ENCODE measurements around the gene RYR1. TPM values are rescaled to one million over a fixed set of nuclear protein-coding genes. Genes with fewer than 3 reads are reported as not detected.
"Not testable (repeated sequence)": the region's sequence is repeated elsewhere in the genome, so short reads cannot be mapped to it uniquely, and the experiment has no call there.

The RYR1 gene
- total RNA-seq, 2 experiments from 2014 or later = 0.95 to 1.4 TPM

DNA sequence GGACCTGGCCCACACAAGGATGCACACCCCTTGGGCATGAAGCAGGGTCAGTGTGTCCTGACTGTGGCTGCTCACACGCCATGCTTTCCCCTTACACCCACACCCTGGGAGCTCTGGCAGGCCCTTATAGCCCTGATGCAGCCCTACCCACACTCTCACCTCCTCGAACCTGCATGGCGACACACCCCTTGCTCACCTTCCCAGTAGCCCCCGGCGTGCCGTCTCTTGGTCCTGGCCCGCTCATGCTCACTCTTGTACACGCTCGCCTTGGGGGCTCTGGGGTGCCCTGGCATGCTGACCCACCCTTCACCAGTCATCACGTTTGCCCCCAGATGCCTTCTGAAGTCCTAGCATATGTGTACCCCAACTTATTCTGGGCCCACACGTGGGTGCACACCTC is 128.2 kb downstream of the RYR1 start:
- ChIA-PET CTCF (interaction anchor here (1.8 kb wide), 1 partner anchor 10 kb away, joined by 4 read pairs; no protein-coding TSS in a partner anchor), POLR2A (no interaction called here)

GRCh38 chr19:38562096-38562495 is 128.6 kb downstream of the RYR1 start:
- ChIA-PET POLR2A (no interaction called here), CTCF (interaction anchor here (1.6 to 1.8 kb wide), 2 partner anchors 11 to 46 kb away, joined by 4 to 5 read pairs; no protein-coding TSS in a partner anchor)

- CTCF ChIA-PET = interaction anchor here (1.6 kb wide), 2 partner anchors 47 to 71 kb away, joined by 4 to 5 read pairs; no protein-coding TSS in a partner anchor
- POLR2A ChIA-PET = no interaction called here
Observed at GRCh38 chr19:38563475-38563874, 130.0 kb downstream of the RYR1 start.

DNA sequence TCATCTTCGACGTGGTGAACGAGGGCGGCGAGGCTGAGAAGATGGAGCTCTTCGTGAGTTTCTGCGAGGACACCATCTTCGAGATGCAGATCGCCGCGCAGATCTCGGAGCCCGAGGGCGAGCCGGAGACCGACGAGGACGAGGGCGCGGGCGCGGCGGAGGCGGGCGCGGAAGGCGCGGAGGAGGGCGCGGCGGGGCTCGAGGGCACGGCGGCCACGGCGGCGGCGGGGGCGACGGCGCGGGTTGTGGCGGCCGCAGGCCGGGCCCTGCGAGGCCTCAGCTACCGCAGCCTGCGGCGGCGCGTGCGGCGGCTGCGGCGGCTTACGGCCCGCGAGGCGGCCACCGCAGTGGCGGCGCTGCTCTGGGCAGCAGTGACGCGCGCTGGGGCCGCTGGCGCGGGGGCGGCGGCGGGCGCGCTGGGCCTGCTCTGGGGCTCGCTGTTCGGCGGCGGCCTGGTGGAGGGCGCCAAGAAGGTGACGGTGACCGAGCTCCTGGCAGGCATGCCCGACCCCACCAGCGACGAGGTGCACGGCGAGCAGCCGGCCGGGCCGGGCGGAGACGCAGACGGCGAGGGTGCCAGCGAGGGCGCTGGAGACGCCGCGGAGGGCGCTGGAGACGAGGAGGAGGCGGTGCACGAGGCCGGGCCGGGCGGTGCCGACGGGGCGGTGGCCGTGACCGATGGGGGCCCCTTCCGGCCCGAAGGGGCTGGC is 131.6 kb downstream of the RYR1 start:
- ChIA-PET POLR2A (no interaction called here), CTCF (interaction anchor here (0.5 to 1.7 kb wide), 3 partner anchors 47 to 69 kb away, joined by 3 to 4 read pairs (median 4); no protein-coding TSS in a partner anchor)

DNA sequence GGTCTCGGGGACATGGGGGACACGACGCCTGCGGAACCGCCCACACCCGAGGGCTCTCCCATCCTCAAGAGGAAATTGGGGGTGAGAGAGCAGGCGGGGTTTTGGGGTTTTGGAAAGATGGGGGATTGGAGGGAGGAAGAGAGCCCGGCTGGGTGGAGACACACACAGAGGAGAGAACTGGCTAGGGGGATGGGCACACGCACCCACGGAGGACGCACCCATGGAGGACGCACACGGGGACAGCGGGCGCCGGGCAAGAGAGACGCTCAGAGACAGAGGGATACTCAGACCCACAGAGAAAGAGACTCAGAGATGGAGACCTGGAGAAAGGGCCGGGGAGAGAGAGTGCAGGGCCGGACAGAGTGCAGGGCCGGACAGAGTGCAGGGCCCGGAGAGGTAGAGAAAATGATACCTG is 132.2 kb downstream of the RYR1 start:
- ChIA-PET POLR2A (no interaction called here), CTCF (interaction anchor here (0.5 kb wide), 1 partner anchor 47 kb away, joined by 3 read pairs; no protein-coding TSS in a partner anchor)

- ChIA-PET CTCF (interaction anchor here (0.6 to 1.1 kb wide), 3 partner anchors 16 to 64 kb away, joined by 3 to 4 read pairs (median 3); no protein-coding TSS in a partner anchor), POLR2A (no interaction called here)
Observed at GRCh38 chr19:38569368-38569983, 136.0 kb downstream of the RYR1 start.

DNA sequence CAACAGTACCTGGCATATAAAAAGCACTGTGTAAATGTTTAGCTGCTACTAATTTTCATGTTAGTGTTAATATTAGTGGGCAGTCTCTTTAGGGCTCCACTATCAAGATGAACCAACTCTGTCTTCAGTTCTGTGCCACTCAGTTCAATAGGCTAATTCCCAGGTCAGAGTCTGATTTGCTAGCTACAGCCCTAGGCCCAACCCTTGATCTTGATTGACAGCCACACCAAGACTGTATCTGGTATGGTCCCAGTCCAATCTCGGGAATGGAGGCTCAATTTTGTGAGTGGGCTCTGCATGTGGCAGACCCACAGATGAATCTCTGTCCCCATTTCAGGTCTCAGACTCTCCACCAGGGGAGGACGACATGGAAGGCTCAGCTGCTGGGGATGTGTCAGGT is 138.2 kb downstream of the RYR1 start:
- CTCF ChIA-PET = no interaction called here
- POLR2A ChIA-PET = no interaction called here

GRCh38 chr19:38577826-38578225 is 144.3 kb downstream of the RYR1 start:
- ChIA-PET POLR2A (no interaction called here), CTCF (no interaction called here)

DNA sequence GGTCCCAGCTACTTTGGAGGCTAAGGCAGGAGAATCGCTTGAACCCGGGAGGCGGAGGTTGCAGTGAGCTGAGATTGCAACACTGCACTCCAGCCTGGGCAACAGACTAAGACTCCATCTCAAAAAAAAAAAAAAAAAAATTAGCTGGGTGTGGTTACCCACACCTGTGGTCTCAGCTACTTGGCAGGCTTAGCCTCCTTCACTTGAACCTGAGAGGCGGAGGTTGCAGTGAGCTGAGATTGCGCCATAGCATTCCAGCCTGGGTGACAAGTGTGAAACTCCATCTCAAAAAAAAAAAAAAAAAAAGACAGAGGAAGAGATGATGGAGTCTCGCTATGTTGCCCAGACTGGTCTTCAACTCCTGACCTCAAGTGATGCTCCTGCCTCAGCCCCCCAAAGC is 145.8 kb downstream of the RYR1 start:
- CTCF ChIA-PET = interaction anchor here (1.0 kb wide), 1 partner anchor 39 kb away, joined by 3 read pairs; the partner anchor contains the start of gene EIF3K

DNA sequence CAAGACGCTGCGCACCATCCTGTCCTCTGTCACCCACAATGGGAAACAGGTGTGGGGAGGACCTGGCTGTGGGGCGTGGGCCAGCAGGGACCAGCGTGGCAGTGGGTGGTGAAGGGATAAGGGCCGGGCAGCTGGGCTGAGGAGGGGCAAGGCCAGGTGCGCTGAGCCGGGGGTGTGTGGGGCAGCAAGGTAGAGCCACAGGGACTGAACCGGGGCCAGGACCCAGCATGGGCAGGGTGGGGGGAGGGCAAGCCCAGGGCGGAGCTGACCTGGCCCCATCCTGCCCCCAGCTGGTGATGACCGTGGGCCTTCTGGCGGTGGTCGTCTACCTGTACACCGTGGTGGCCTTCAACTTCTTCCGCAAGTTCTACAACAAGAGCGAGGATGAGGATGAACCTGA is 146.6 kb downstream of the RYR1 start:
- ChIA-PET POLR2A (no interaction called here), CTCF (no interaction called here)

More for the DNA sequence above, 145.8 kb downstream of the RYR1 start:
- POLR2A ChIA-PET = not testable (repeated sequence)

- CTCF ChIA-PET = interaction anchor here (0.6 kb wide), 1 partner anchor 77 kb away, joined by 4 read pairs; no protein-coding TSS in a partner anchor
Observed at GRCh38 chr19:38583219-38583984, 149.9 kb downstream of the RYR1 start.

DNA sequence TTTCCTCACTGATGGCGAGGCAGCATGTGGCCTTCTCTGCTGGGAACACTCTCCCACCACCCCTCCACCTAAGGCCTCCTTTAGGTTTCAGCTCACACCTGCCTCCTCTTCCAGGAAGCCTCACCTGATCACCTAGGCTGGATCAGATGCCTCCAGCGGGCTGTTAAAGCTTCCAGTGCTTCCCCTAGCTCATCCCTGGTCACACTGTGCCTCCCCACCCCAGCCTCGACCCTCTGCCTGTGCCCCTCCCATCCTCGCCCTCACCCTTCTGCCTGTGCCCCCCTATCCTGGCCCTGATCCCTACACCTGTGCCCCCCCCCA is 150.5 kb downstream of the RYR1 start:
- POLR2A ChIA-PET = no interaction called here
- CTCF ChIA-PET = interaction anchor here (1.5 kb wide), 1 partner anchor 24 kb away, joined by 5 read pairs; no protein-coding TSS in a partner anchor

More at GRCh38 chr19:38583219-38583984, 149.9 kb downstream of the RYR1 start:
- POLR2A ChIA-PET = no interaction called here

DNA sequence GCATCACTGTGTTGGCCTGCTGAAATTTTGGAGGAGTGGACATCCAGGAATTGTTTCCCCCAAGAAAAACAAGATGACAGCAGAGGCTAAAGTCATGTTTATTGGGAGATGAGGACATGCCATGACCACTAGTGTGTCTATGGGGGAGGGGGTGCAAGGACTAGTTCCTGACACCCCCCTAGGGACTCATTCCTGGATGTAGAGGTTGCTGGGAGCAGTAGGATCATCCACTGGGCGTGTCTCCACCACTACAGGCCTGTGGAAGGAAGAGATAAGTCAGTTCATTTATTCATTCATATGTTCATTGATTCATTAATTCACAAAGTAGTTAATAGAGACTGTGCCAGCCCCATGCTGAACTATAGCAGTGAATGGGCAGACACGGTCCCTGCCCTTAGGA is 154.1 kb downstream of the RYR1 start:
- ChIA-PET CTCF (interaction anchor here (0.5 to 0.9 kb wide), 2 partner anchors 18 to 184 kb away, joined by 3 read pairs; partner anchors contain the start of gene FAM98C), POLR2A (interaction anchor here (1.0 kb wide), 1 partner anchor 17 kb away, joined by 4 read pairs; no protein-coding TSS in a partner anchor)

GRCh38 chr19:38588041-38588440 is 154.6 kb downstream of the RYR1 start:
- CTCF ChIA-PET = interaction anchor here (0.5 kb wide), 1 partner anchor 19 kb away, joined by 3 read pairs; no protein-coding TSS in a partner anchor

GRCh38 chr19:38592940-38593339 is 159.4 kb downstream of the RYR1 start:
- POLR2A ChIA-PET = no interaction called here
- CTCF ChIA-PET = interaction anchor here (0.6 kb wide), 1 partner anchor 390 kb away, joined by 3 read pairs; no protein-coding TSS in a partner anchor

More at GRCh38 chr19:38588041-38588440, 154.6 kb downstream of the RYR1 start:
- POLR2A ChIA-PET = interaction anchor here (0.6 to 1.0 kb wide), 2 partner anchors 17 to 106 kb away, joined by 4 read pairs; no protein-coding TSS in a partner anchor

DNA sequence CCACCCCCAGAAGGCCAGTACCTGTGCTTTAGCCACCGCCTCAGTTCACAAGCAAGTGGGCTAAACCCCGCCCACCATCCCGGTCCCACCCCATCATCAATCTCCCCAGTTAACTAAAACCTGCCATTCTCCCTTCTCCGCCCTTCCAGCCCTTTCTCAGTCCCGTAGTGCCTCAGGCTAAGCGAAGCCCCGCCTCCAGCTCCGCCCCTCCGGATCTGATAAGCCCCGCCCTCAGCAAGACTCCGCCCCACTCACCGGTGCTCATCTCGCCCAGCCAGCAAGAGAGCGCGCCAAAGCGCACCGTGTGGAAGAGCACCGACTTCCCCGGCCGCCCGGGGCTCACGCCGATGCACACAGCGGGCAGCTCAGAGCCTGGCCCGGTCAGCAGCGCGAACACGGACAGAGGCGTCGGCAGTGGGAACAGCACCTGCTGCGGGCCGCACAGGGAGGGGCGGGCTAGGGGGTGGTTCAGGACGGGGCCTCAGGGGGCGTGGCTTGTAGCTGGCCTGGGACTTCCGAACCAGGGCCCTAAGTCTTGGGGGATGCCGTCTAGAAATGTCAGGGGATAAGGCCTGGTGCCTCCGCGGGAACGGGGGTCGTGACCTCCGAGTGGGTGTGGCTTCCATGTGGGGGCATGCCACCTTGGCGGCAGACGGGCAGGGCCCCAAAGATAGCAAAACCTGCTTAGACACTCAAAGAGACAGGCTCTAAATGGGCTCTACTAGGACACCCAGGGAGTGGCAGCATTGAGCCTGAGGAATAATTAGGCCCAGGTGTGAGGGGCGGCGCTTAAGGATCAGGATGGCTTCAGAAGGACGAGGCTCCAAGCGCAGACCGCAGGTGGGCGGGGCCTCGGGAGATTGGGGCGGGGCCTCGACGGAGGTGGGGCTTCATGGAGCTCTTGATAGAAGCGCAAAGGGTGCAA is 162.8 kb downstream of the RYR1 start:
- CTCF ChIA-PET = interaction anchor here (0.7 kb wide), 1 partner anchor 20 kb away, joined by 4 read pairs; no protein-coding TSS in a partner anchor
- POLR2A ChIA-PET = interaction anchor here (0.5 kb wide), 1 partner anchor 244 kb away, joined by 7 read pairs; no protein-coding TSS in a partner anchor

DNA sequence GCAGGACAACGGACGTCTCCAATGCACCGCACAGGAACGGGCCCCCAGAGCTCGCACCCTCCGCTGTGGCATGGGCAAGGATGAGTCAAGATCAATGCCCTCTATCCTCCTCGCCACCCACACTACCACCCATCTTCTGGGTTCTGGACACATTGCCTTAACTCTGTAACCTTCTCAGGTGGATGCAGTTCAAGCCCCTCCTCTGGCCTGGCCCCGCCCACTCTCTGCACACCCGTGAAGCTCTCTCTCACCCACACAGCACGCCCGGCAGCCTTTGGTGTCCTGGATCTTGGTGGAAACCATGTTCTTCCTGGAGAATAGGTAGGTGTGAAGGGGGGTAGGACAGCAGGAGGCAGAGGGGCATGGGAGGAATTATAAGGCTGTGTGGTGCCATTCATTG is 163.6 kb downstream of the RYR1 start:
- ChIA-PET CTCF (no interaction called here), POLR2A (interaction anchor here (0.5 kb wide), 1 partner anchor 244 kb away, joined by 7 read pairs; no protein-coding TSS in a partner anchor)

GRCh38 chr19:38599722-38600121 is 166.2 kb downstream of the RYR1 start:
- CTCF ChIA-PET = no interaction called here

GRCh38 chr19:38602856-38603255 is 169.4 kb downstream of the RYR1 start:
- POLR2A ChIA-PET, CTCF ChIA-PET: not testable (repeated sequence)

More at GRCh38 chr19:38599722-38600121, 166.2 kb downstream of the RYR1 start:
- POLR2A ChIA-PET = no interaction called here

All from activated CD8-positive, alpha-beta memory T cell treated with anti-CD3 and anti-CD28 coated beads for 36 hours (primary cell).